ENCODE data around the gene BABAM1. TPM values are rescaled to one million over a fixed set of nuclear protein-coding genes. Genes with fewer than 3 reads are reported as not detected.

The BABAM1 gene
- total and polyA plus RNA-seq, 2 donors: 94.4 to 97.0 TPM

DNA sequence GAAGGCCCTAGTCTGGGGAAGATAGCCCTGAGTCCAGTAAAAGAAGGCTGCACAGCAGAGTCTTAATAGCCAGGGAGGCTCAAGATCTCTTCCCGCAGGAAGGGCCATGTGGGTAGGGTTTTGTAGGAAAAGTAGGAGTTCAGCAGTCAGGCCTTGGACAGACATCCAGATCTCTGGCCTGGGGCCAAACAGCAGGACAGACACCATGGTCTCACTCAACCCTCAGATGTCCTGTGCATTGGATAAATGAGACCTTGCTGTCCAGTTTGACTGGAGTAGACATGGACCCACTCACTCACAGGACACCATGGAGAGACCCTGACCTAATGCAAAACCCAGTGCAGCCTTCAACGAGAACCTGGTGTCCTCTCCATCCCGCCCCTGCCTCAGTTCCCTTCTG is 37.4 kb upstream of the BABAM1 start:
- Histone ChIP-seq H3K9me3 (ENCODE audit: control insufficient read depth in 2 of 2, insufficient read depth in 1 of 2, low read length in 1 of 2) (peaks cover 0 to 7% of the 10 kb centered on the region in 2 donors), H3K36me3 (ENCODE audit: control insufficient read depth in 2 of 2, insufficient read depth in 2 of 2, low read length in 1 of 2) (peaks cover 4 to 17% of the 10 kb centered on the region in 2 donors), H3K4me3 (ENCODE audit: low read length in 2 of 2) (no peak overlapping the region), H3K4me1 (ENCODE audit: control insufficient read depth in 2 of 2, insufficient read depth in 2 of 2, low read length in 2 of 2) (peaks cover 5 to 20% of the 10 kb centered on the region in 2 donors), H3K27me3 (ENCODE audit: control insufficient read depth in 2 of 2, insufficient read depth in 1 of 2, low read length in 1 of 2) (no peaks in the 10 kb centered on the region), H3K27ac (ENCODE audit: low read depth in 1 of 2, low read length in 1 of 2) (no peak overlapping the region)
- 98% methylated on average over 3 of the region's 3 CpGs for WGBS
- no peak for DNase-seq (ENCODE audit: low read depth in 6 of 9, low spot score in 9 of 9)

DNA sequence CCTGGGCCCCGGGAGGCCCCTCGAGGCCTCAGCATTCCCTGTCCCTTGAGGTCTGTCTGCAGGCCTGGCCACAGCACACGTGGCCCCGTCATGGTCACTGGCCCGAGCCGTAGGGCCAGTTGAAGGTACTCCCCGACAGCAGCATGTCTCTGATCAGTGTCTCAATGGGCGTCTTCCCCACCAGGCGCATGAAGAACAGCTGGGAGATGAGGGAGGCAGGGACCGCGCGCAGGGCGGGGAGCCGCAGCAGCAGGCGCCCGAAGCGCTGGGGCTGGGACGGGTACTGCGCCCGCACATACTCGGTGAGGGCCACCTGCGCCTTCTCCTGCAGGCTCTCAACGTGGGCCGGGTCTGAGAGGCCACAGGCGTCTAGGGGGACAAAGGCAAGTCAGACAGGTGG is 35.0 kb upstream of the BABAM1 start:
- H3K27me3 ChIP-seq (ENCODE audit: control insufficient read depth in 2 of 2, insufficient read depth in 1 of 2, low read length in 1 of 2): no peaks in the 10 kb centered on the region
- H3K27ac ChIP-seq (ENCODE audit: low read depth in 1 of 2, low read length in 1 of 2): no peak overlapping the region
- no peak overlapping the region for H3K4me3 ChIP-seq (ENCODE audit: low read length in 2 of 2)
- H3K4me1 ChIP-seq (ENCODE audit: control insufficient read depth in 2 of 2, insufficient read depth in 2 of 2, low read length in 2 of 2): peaks cover 13 to 20% of the 10 kb centered on the region in 2 donors
- H3K36me3 ChIP-seq (ENCODE audit: control insufficient read depth in 2 of 2, insufficient read depth in 2 of 2, low read length in 1 of 2): peaks cover 4 to 17% of the 10 kb centered on the region in 2 donors
- 98% methylated on average over 25 of the region's 25 CpGs for WGBS
- H3K9me3 ChIP-seq (ENCODE audit: control insufficient read depth in 2 of 2, insufficient read depth in 1 of 2, low read length in 1 of 2): peaks cover 0 to 4% of the 10 kb centered on the region in 2 donors
- DNase-seq (ENCODE audit: low read depth in 6 of 9, low spot score in 9 of 9): no peak

DNA sequence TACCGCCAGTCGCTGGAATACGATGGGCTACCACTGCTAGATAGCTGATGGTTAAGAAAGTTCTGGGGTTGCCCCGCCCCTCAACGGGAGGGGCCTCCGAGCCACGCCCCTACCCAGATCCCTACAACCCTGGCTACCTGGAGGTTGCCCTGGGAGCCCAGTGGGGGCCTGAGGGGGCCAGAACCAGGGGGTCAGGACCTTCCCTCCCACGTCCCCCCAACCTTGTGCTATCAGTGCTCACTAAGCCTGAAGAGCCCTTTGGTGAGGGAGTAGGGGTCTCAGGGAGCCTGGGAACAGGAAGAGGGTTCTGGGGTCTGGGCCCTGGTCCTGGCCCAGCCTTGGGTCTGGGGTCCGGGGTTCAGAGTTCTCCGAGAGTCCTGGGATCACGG is 32.3 kb upstream of the BABAM1 start:
- DNase-seq (ENCODE audit: low read depth in 6 of 9, low spot score in 9 of 9): peak in 4 of 9 donors; percentile 59 to 64 (median 60)
- H3K27me3 ChIP-seq (ENCODE audit: control insufficient read depth in 2 of 2, insufficient read depth in 1 of 2, low read length in 1 of 2): no peaks in the 10 kb centered on the region
- H3K9me3 ChIP-seq (ENCODE audit: control insufficient read depth in 2 of 2, insufficient read depth in 1 of 2, low read length in 1 of 2): peaks cover 0 to 4% of the 10 kb centered on the region in 2 donors
- H3K36me3 ChIP-seq (ENCODE audit: control insufficient read depth in 2 of 2, insufficient read depth in 2 of 2, low read length in 1 of 2): peaks cover 2 to 11% of the 10 kb centered on the region in 2 donors
- H3K4me1 ChIP-seq (ENCODE audit: control insufficient read depth in 2 of 2, insufficient read depth in 2 of 2, low read length in 2 of 2): peaks cover 13 to 20% of the 10 kb centered on the region in 2 donors
- WGBS: 23% methylated on average over 11 of the region's 11 CpGs
- H3K27ac ChIP-seq (ENCODE audit: low read depth in 1 of 2, low read length in 1 of 2): peak overlapping the region; percentile 44 to 74
- peak overlapping the region; percentile 52 to 54 for H3K4me3 ChIP-seq (ENCODE audit: low read length in 2 of 2)

DNA sequence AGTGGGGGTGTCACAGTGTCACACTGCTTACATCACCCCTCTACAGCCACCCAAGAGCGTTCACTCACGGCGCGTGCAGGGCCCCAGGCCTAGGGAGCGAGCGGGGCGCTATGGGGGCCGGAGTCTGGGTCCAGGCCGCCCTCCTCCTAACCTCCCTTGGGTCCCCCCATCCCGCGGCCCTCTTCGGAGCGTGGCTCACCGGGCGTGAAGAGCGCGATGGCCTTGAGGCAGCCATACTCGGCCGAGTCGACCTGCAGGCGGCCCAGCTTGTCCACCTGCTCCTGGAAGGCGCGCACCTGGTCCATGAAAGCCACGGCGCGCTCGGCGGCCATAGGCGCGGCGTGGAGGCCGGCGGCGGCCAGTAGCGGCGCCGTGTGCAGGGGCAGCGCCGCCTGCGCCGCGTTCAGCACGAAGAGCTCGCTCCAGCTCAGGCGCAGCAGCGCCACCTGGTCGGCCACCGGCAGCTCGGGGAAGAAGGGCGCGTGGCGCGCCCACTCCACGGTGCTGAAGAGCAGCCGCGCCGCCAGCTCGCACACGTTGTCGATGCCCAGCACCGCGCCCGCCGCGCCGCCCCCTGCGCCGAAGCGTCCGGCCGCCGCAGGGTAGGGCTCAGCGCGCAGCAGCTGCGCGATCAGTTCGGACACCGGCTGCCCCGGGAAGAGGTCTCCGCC is 31.8 kb upstream of the BABAM1 start:
- peak in 7 of 9 donors; percentile 60 to 87 (median 79) for DNase-seq (ENCODE audit: low read depth in 6 of 9, low spot score in 9 of 9)
- WGBS: 2% methylated on average over 80 of the region's 80 CpGs

DNA sequence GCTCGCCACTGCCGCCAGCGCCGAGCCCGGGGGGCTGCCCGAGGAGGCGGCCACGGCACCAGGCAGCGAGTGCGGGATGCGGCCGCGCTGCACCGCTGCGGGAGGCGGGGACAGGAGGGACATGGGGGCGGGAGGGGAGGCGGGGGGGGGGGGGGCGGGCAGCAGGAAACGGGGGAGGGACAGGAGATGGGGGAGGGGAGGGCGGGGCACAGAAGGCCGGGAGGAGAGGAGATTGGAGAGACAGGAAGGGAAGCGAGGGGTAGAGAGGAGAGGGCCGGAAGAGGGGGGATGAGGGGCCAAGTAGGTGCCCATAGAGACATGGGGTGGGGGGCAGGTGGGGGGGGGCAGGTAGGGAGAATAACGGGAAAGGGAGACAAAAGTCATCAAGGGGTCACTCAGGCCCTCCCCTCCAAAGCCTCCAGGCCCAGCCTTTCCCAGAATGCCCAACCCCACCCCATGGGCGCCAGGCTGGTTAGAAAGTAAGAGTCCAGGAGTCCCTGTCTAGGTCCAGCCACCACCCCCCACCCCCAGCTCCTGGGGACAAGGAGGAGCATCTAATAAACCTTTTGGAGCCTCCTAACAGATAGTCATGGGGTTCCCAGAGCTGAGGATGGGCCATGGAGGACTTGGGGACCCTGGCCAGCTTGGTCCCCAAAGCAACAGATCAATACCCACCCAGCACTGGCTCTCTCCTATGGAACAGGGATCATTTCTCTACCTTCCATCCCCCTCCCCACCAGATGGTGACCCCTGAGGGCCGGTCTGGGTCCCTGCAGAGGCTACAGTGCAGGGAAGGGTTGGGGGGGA is 31.1 kb upstream of the BABAM1 start:
- H3K27ac ChIP-seq (ENCODE audit: low read depth in 1 of 2, low read length in 1 of 2): peak overlapping the region in 1 of 2 donors; percentile 74
- peaks cover 13 to 20% of the 10 kb centered on the region in 2 donors for H3K4me1 ChIP-seq (ENCODE audit: control insufficient read depth in 2 of 2, insufficient read depth in 2 of 2, low read length in 2 of 2)
- peaks cover 2 to 11% of the 10 kb centered on the region in 2 donors for H3K36me3 ChIP-seq (ENCODE audit: control insufficient read depth in 2 of 2, insufficient read depth in 2 of 2, low read length in 1 of 2)
- peaks cover 0 to 5% of the 10 kb centered on the region in 2 donors for H3K27me3 ChIP-seq (ENCODE audit: control insufficient read depth in 2 of 2, insufficient read depth in 1 of 2, low read length in 1 of 2)
- H3K4me3 ChIP-seq (ENCODE audit: low read length in 2 of 2): peak overlapping the region in 1 of 2 donors; percentile 52
- peaks cover 0 to 4% of the 10 kb centered on the region in 2 donors for H3K9me3 ChIP-seq (ENCODE audit: control insufficient read depth in 2 of 2, insufficient read depth in 1 of 2, low read length in 1 of 2)
- DNase-seq (ENCODE audit: low read depth in 6 of 9, low spot score in 9 of 9): peak in 1 of 9 donors; percentile 49
- 11% methylated on average over 24 of the region's 27 CpGs for WGBS

More for the DNA sequence above, 31.8 kb upstream of the BABAM1 start:
- Histone ChIP-seq H3K9me3 (ENCODE audit: control insufficient read depth in 2 of 2, insufficient read depth in 1 of 2, low read length in 1 of 2) (peaks cover 0 to 4% of the 10 kb centered on the region in 2 donors), H3K36me3 (ENCODE audit: control insufficient read depth in 2 of 2, insufficient read depth in 2 of 2, low read length in 1 of 2) (peaks cover 2 to 11% of the 10 kb centered on the region in 2 donors), H3K4me1 (ENCODE audit: control insufficient read depth in 2 of 2, insufficient read depth in 2 of 2, low read length in 2 of 2) (peaks cover 13 to 20% of the 10 kb centered on the region in 2 donors), H3K27ac (ENCODE audit: low read depth in 1 of 2, low read length in 1 of 2) (peak overlapping the region; percentile 44 to 74), H3K4me3 (ENCODE audit: low read length in 2 of 2) (peak overlapping the region; percentile 52 to 54), H3K27me3 (ENCODE audit: control insufficient read depth in 2 of 2, insufficient read depth in 1 of 2, low read length in 1 of 2) (peaks cover 0 to under 1% of the 10 kb centered on the region in 2 donors)

DNA sequence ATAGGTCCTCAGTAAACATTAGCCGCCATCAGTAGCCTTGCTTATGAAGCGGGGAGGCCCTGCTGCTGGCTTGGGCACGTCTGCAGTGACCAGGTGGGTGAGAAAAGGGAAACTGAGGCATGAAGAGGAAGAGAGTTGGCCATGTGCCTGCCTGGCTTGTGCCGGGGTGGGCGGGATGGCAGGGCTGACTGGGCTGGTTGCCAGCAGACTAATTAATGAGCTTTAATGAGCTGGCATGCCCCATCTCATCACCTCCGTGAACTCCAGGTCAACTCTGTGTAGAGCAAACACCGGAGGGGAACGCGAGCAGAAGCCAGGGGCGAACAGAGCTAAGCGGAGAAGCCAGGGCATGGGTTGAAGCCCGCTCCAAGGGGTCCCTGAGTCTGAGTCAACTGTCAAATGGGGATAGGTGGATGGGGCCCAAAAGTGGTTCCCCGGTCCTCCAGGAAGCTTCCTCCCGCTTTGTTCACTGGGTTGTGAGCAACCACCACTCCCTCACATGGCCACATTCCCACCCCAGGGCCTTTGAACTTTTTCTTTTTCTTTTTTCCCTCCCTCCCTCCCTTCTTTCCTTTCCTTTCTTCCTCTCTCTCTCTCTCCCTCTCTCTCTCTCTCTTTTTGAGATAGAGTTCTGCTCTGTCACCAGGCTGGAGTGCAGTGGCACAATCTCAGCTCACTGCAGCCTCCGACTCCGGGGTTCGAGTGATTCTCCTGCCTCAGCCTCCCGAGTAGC is 30.3 kb upstream of the BABAM1 start:
- Histone ChIP-seq H3K4me3 (ENCODE audit: low read length in 2 of 2) (no peak overlapping the region), H3K27ac (ENCODE audit: low read depth in 1 of 2, low read length in 1 of 2) (no peak overlapping the region), H3K4me1 (ENCODE audit: control insufficient read depth in 2 of 2, insufficient read depth in 2 of 2, low read length in 2 of 2) (peaks cover 13 to 20% of the 10 kb centered on the region in 2 donors), H3K9me3 (ENCODE audit: control insufficient read depth in 2 of 2, insufficient read depth in 1 of 2, low read length in 1 of 2) (peaks cover 0 to 4% of the 10 kb centered on the region in 2 donors), H3K36me3 (ENCODE audit: control insufficient read depth in 2 of 2, insufficient read depth in 2 of 2, low read length in 1 of 2) (peaks cover 0 to 7% of the 10 kb centered on the region in 2 donors), H3K27me3 (ENCODE audit: control insufficient read depth in 2 of 2, insufficient read depth in 1 of 2, low read length in 1 of 2) (peaks cover 0 to 8% of the 10 kb centered on the region in 2 donors)
- DNase-seq (ENCODE audit: low read depth in 6 of 9, low spot score in 9 of 9): no peak
- WGBS: 96% methylated on average over 18 of the region's 18 CpGs

DNA sequence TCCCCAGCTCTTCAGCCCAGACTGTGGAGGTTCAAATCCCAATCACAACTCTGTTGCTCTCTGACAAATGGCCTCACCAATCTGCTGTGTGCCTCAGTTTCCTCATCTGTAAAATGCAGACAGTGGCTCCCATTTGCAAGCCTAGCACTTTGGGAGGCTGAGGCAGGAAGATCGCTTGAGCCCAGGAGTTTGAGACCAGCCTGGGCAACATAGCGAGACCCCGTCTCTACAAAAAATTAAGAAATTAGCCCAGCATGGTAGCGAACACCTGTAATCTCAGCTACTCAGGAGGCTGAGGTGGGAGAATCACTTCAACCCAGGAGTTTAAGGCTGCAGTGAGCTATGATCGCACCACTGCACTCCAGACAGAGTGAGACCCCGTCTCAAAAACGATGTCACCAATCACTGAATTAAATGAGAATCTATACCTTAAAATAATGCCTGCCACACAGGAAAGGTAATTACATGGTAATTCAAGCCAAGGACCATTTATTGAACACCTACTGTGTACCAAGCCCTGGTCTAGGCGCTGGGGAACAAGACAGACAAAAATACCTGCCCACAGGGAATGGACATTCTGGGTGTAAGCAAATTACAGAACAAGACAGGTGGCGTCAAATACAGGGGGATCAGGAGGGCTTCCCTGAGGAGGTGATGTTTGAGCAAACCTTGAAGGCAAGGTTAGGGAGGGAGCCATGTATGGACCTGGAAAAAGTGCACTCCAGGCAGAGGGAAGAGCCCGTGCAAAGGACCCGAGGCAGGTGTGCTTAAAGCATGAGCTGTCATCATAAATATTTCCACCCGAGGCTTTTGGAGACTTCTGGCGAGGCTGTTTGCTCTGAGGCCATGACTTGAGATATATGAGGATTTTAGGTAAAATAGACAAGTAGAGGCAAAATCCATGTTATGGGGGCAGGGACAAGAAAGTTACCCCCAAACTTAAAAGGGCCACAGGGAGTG is 29.2 kb upstream of the BABAM1 start:
- H3K27ac ChIP-seq (ENCODE audit: low read depth in 1 of 2, low read length in 1 of 2): no peak overlapping the region
- H3K4me1 ChIP-seq (ENCODE audit: control insufficient read depth in 2 of 2, insufficient read depth in 2 of 2, low read length in 2 of 2): peaks cover 13 to 20% of the 10 kb centered on the region in 2 donors
- 98% methylated on average over 13 of the region's 13 CpGs for WGBS
- H3K36me3 ChIP-seq (ENCODE audit: control insufficient read depth in 2 of 2, insufficient read depth in 2 of 2, low read length in 1 of 2): no peaks in the 10 kb centered on the region
- H3K4me3 ChIP-seq (ENCODE audit: low read length in 2 of 2): no peak overlapping the region
- peaks cover 3 to 17% of the 10 kb centered on the region in 2 donors for H3K27me3 ChIP-seq (ENCODE audit: control insufficient read depth in 2 of 2, insufficient read depth in 1 of 2, low read length in 1 of 2)
- H3K9me3 ChIP-seq (ENCODE audit: control insufficient read depth in 2 of 2, insufficient read depth in 1 of 2, low read length in 1 of 2): peaks cover 0 to 4% of the 10 kb centered on the region in 2 donors
- DNase-seq (ENCODE audit: low read depth in 6 of 9, low spot score in 9 of 9): no peak
